PC-9 (cell line): ENCODE results near the gene ARHGAP42. TPM values are rescaled to one million over a fixed set of nuclear protein-coding genes. Genes with fewer than 3 reads are reported as not detected.

Source experiments
- BruUV-seq: library from RNA; stranded (reverse); fragments of 400-500 nt; replicated peaks from 2 replicates; lab custom pipeline; 2021; lab: Mats Ljungman, UMichigan
- CTCF ChIA-PET: fragments of 300-600 bp; sonication (Branson Sonifier 250); formaldehyde crosslinking; loops from one replicate; lab custom pipeline; 2022; ENCODE audit warnings: antibody characterized with exemption; lab: Charles Lee
- POLR2A ChIA-PET: fragments of 300-600 bp; sonication (Branson Sonifier 250); formaldehyde crosslinking; loops from one replicate; lab custom pipeline; 2022; ENCODE audit warnings: antibody characterized with exemption; ENCODE audit not compliant: unreplicated experiment; lab: Charles Lee
- DNase-seq, 2 experiments: peaks; one replicate each; pipeline versions ENCODE4 v3.0.0 to v3.0.0-alpha.2; 2015 to 2022; ENCODE audit warnings: mixed read lengths in 1 of 2
- H2AFZ ChIP-seq: fragments of 200-600 bp; sonication (generic); 2 replicates; pipeline ENCODE4 v1.8.1; 2017; ENCODE audit warnings: antibody characterized with exemption
- H3F3A ChIP-seq: fragments of 200-600 bp; sonication (generic); 2 replicates; pipeline ENCODE4 v1.8.1; 2017; ENCODE audit warnings: antibody characterized with exemption, mild to moderate bottlenecking, low read depth; ENCODE audit not compliant: insufficient read depth
- H3K27ac ChIP-seq: fragments of 200-600 bp; sonication (generic); 2 replicates; pipeline ENCODE4 v1.6.1; 2016; ENCODE audit warnings: mixed run types
- H3K27me3 ChIP-seq: fragments of 200-600 bp; sonication (generic); 2 replicates; pipeline ENCODE4 v1.6.1; 2016; ENCODE audit warnings: low read depth, mixed run types; ENCODE audit not compliant: insufficient read depth
- H3K36me3 ChIP-seq: fragments of 200-600 bp; sonication (generic); 2 replicates; pipeline ENCODE4 v1.6.1; 2016; ENCODE audit warnings: low read depth, mixed run types
- H3K4me1 ChIP-seq: fragments of 200-600 bp; sonication (generic); replicated peaks from 2 replicates; pipeline ENCODE4 v1.6.1; 2016; ENCODE audit warnings: mixed run types; ENCODE audit not compliant: insufficient read depth
- H3K4me2 ChIP-seq: fragments of 200-600 bp; sonication (generic); 2 replicates; pipeline ENCODE4 v1.6.1; 2017; ENCODE audit warnings: mixed run types
- H3K4me3 ChIP-seq: fragments of 200-600 bp; sonication (generic); 2 replicates; pipeline ENCODE4 v1.6.1; 2016; ENCODE audit warnings: mixed run types
- H3K79me2 ChIP-seq: fragments of 200-600 bp; sonication (generic); 2 replicates; pipeline ENCODE4 v1.6.1; 2017; ENCODE audit warnings: low read depth, mixed run types
- H3K9me2 ChIP-seq: fragments of 200-600 bp; sonication (generic); 2 replicates; pipeline ENCODE4 v1.8.1; 2017; ENCODE audit warnings: mild to moderate bottlenecking; ENCODE audit not compliant: insufficient read depth
- H3K9me3 ChIP-seq: fragments of 200-600 bp; sonication (generic); 2 replicates; pipeline ENCODE4 v1.8.1; 2016; ENCODE audit warnings: low read depth; ENCODE audit not compliant: insufficient read depth
- H4K20me1 ChIP-seq: fragments of 200-600 bp; sonication (generic); 2 replicates; pipeline ENCODE4 v1.8.1; 2017; ENCODE audit not compliant: insufficient read depth
- EZH2 ChIP-seq: fragments of 200-600 bp; sonication (generic); IDR thresholded peaks from 2 replicates; pipeline ENCODE4 v1.8.0; 2017; ENCODE audit warnings: antibody characterized with exemption, low read depth
- intact Hi-C: fragments of 100-400 bp; cut with micrococcal nuclease; formaldehyde crosslinking; loops from one replicate; pipeline ENCODE4 v1.10.0; 2022; ENCODE audit not compliant: unreplicated experiment
- total RNA-seq: library from RNA; stranded (reverse); gene quantifications from 2 replicates; pipeline ENCODE4 v1.2.3, GENCODE V29; 2021
- TF ChIP-seq, protein P1 (sequence below): fragments of 200-600 bp; sonication (generic); conservative IDR thresholded peaks from 2 replicates; pipeline ENCODE4 v1.6.1; 2017; ENCODE audit warnings: mixed run types, antibody characterized with exemption, mild to moderate bottlenecking, moderate library complexity

ARHGAP42 gene
- total RNA-seq, 1 experiment from 2014 or later: 12.8 TPM

DNA sequence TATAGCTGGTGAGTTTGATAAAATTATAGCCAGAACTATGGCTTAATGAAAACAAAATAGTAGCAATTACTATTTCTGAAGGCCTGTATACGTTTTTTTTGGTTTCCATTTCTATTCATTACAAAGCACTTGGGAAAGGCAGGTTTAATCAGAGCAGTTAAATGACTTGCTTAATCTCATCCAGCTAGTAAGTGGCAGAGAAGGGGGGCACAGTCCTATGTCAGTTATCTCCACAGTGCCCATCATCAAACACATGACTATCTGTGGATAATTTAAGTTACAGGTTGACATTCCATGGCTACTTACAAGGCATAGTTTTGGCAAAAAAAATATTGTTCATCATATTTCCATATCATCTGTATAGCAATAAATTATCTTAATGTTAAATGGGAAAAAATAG is 348.8 kb downstream of the ARHGAP42 start:
- intact Hi-C loops: no loop called here
- H3K4me1 ChIP-seq: no peaks in the 10 kb centered on the region
- no peaks in the 10 kb centered on the region for H3K79me2 ChIP-seq
- no peak overlapping the region for H2AFZ ChIP-seq
- H4K20me1 ChIP-seq: no peaks in the 10 kb centered on the region
- H3K36me3 ChIP-seq: no peaks in the 10 kb centered on the region
- ChIA-PET POLR2A (no interaction called here), CTCF (no interaction called here)
- no peaks in the 10 kb centered on the region for H3F3A ChIP-seq
- TF ChIP-seq EZH2: no peak
- TF ChIP-seq, protein P1, sequence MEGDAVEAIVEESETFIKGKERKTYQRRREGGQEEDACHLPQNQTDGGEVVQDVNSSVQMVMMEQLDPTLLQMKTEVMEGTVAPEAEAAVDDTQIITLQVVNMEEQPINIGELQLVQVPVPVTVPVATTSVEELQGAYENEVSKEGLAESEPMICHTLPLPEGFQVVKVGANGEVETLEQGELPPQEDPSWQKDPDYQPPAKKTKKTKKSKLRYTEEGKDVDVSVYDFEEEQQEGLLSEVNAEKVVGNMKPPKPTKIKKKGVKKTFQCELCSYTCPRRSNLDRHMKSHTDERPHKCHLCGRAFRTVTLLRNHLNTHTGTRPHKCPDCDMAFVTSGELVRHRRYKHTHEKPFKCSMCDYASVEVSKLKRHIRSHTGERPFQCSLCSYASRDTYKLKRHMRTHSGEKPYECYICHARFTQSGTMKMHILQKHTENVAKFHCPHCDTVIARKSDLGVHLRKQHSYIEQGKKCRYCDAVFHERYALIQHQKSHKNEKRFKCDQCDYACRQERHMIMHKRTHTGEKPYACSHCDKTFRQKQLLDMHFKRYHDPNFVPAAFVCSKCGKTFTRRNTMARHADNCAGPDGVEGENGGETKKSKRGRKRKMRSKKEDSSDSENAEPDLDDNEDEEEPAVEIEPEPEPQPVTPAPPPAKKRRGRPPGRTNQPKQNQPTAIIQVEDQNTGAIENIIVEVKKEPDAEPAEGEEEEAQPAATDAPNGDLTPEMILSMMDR: no peak
- no peak overlapping the region for H3K27ac ChIP-seq
- BruUV-seq: no TSS peak
- no peak overlapping the region for H3K4me2 ChIP-seq
- no peaks in the 10 kb centered on the region for H3K27me3 ChIP-seq
- no peaks in the 10 kb centered on the region for H3K9me3 ChIP-seq
- no peak overlapping the region for H3K4me3 ChIP-seq
- DNase-seq: no peak
- no peaks in the 10 kb centered on the region for H3K9me2 ChIP-seq
